Transverse colon (tissue), 3 donors: ENCODE data around the gene MDGA2.

ENCODE experiments used
- CTCF ChIP-seq, 5 experiments: fragments of 200-600 bp in 3 of 5; fragments of 450-650 bp in 2 of 5; sonication (generic) in 3 of 5; IDR thresholded peaks; 1 replicate in 2 of 5; 2 replicates in 3 of 5; pipeline ENCODE4 v1.5.1; 2016 to 2017; ENCODE audit warnings: antibody characterized with exemption in 5 of 5, inconsistent platforms in 3 of 5, mild to moderate bottlenecking in 2 of 5, moderate library complexity in 1 of 5
- POLR2A ChIP-seq: fragments of 450-650 bp; IDR thresholded peaks from one replicate; pipeline ENCODE4 v1.6.1; 2016; ENCODE audit warnings: antibody characterized with exemption, mild to moderate bottlenecking, moderate library complexity

DNA sequence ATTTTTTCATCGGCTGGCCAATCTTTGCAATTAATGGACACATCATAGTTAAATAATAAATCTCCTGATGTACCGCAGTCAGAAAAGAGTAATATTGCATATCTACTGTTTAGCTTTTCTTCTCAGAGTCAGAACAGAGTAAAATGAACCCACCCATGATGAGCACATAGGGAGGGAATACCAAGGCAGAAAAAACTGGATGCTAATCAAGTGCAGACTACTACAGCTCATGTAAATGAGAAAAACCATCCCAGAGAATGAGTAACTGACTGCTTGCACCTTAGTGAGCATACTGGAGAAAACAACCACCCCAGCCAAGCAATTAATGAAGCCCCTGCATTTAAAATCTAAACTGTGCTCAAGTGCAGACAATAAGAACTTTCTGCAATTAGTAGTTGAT, 483.7 kb downstream of the MDGA2 start:
- TF ChIP-seq CTCF (IDR thresholded peaks at IDR 0.05) (no peak), POLR2A (no peak)
